Ovary (tissue), 3 donors: ENCODE results near the gene ENOX1.

Source experiments
- CTCF ChIP-seq, 3 donors: fragments of 450-650 bp in 2 of 3; fragments of 200-600 bp in 1 of 3; IDR thresholded peaks; one replicate each; pipeline versions ENCODE4 v1.5.1 to v1.8.0; 2016 to 2022; ENCODE audit warnings: antibody characterized with exemption in 3 of 3, mild to moderate bottlenecking in 1 of 3
- POLR2A ChIP-seq: fragments of 450-650 bp; IDR thresholded peaks from one replicate; pipeline ENCODE4 v1.6.1; 2017; ENCODE audit warnings: antibody characterized with exemption, mild to moderate bottlenecking, moderate library complexity
- donor health status: DM: no; HTN: no; CAD: no.

- TF ChIP-seq CTCF (IDR thresholded peaks at IDR 0.05) (no peak), POLR2A (no peak)
These were observed 139.3 kb downstream of the ENOX1 start for GRCh38 chr13:43647471-43647870.
